RWPE1 (cell line): ENCODE data around the gene XIST.

Experiments used
- CTCF ChIA-PET: fragments of 350-600 bp; sonication (Branson Sonifier 250); formaldehyde crosslinking; extraction: SDS; loops from one replicate; lab custom pipeline; 2021; lab: Yijun Ruan, JAX
- POLR2A ChIA-PET: fragments of 400-600 bp; formaldehyde crosslinking; extraction: SDS; loops from one replicate; lab custom pipeline; 2020; ENCODE audit warnings: antibody characterized with exemption; ENCODE audit not compliant: low non-redundant PET; lab: Yijun Ruan, JAX
- DNase-seq: peaks from one replicate; pipeline ENCODE4 v3.0.0; 2012; ENCODE audit warnings: low spot score
- H3K27ac ChIP-seq: fragments of 450-650 bp; 2 replicates; pipeline ENCODE4 v1.5.1; 2017
- CTCF ChIP-seq: fragments of 450-650 bp; conservative IDR thresholded peaks from 2 replicates; pipeline ENCODE4 v1.5.1; 2017; ENCODE audit warnings: low read depth, mild to moderate bottlenecking

XIST gene

GRCh38 chrX:73863852-73864251, 11.3 kb upstream of the XIST start:
- POLR2A ChIA-PET, result no interaction called here
- no peak overlapping the region for H3K27ac ChIP-seq
- no peak for DNase-seq
- no peak for TF ChIP-seq CTCF
- CTCF ChIA-PET, result no interaction called here

GRCh38 chrX:73863268-73863667, 10.8 kb upstream of the XIST start:
- ChIA-PET CTCF (no interaction called here), POLR2A (no interaction called here)
- no peak for DNase-seq
- TF ChIP-seq CTCF, result no peak
- no peak overlapping the region for H3K27ac ChIP-seq

GRCh38 chrX:73859622-73860021, 7.1 kb upstream of the XIST start:
- ChIA-PET CTCF (interaction anchor here (0.7 kb wide), 1 partner anchor 21 kb away, joined by 4 read pairs; no protein-coding TSS in a partner anchor), POLR2A (interaction anchor here (0.7 kb wide), 1 partner anchor 1786 kb away, joined by 4 read pairs; no protein-coding TSS in a partner anchor)
- H3K27ac ChIP-seq, result no peak overlapping the region
- TF ChIP-seq CTCF, result no peak
- no peak for DNase-seq

- ChIA-PET CTCF (interaction anchor here (0.7 to 1.0 kb wide), 2 partner anchors 160 to 279 kb away, joined by 3 to 5 read pairs; no protein-coding TSS in a partner anchor), POLR2A (no interaction called here)
- DNase-seq, result peak; percentile 18
- no peak overlapping the region for H3K27ac ChIP-seq
- TF ChIP-seq CTCF, result peak; percentile 47
These were observed 3.0 kb upstream of the XIST start for GRCh38 chrX:73855546-73855945.

GRCh38 chrX:73852022-73852421, 492 bp downstream of the XIST start:
- TF ChIP-seq CTCF, result no peak
- ChIA-PET CTCF (no interaction called here), POLR2A (no interaction called here)
- no peak for DNase-seq
- H3K27ac ChIP-seq, result no peak overlapping the region

- CTCF ChIA-PET, result no interaction called here
- no peak for DNase-seq
These were observed 1.2 kb downstream of the XIST start for GRCh38 chrX:73851014-73852009.

More at GRCh38 chrX:73851014-73852009, 1.2 kb downstream of the XIST start:
- POLR2A ChIA-PET, result no interaction called here
- H3K27ac ChIP-seq, result no peak overlapping the region
- TF ChIP-seq CTCF, result no peak
